ENCODE measurements around the gene SRL. TPM values are rescaled to one million over a fixed set of nuclear protein-coding genes. Genes with fewer than 3 reads are reported as not detected.

Gene SRL
- total RNA-seq, 4 donors from 2014 or later = 0.84 to 3.6 (median 1.5) TPM

GRCh38 chr16:4180511-4180910 is 61.4 kb downstream of the SRL start:
- Histone ChIP-seq H3K27me3 (no peaks in the 10 kb centered on the region), H3K4me3 (no peak overlapping the region), H3K27ac (no peak overlapping the region), H3K9me3 (no peaks in the 10 kb centered on the region), H3K4me1 (peaks cover 0 to 19% (median 6%) of the 10 kb centered on the region in 4 donors), H3K36me3 (no peaks in the 10 kb centered on the region)
- DNase-seq (ENCODE audit: low spot score in 2 of 2) = no peak
- no peak for TF ChIP-seq POLR2A (IDR thresholded peaks at IDR 0.05)
- TF ChIP-seq EP300 (IDR thresholded peaks at IDR 0.05) = no peak
- TF ChIP-seq CTCF (IDR thresholded peaks at IDR 0.05) = no peak
- WGBS, 2 donors = 65 to 72% methylated on average over 5 of the region's 5 CpGs

GRCh38 chr16:4179763-4180260 is 62.1 kb downstream of the SRL start:
- Histone ChIP-seq H3K27me3 (no peaks in the 10 kb centered on the region), H3K9me3 (no peaks in the 10 kb centered on the region), H3K36me3 (no peaks in the 10 kb centered on the region), H3K27ac (no peak overlapping the region), H3K4me3 (no peak overlapping the region), H3K4me1 (peaks cover 0 to 19% (median 6%) of the 10 kb centered on the region in 4 donors)
- TF ChIP-seq CTCF (IDR thresholded peaks at IDR 0.05) = no peak
- 83 to 88% methylated on average over 8 of the region's 8 CpGs for WGBS, 2 donors
- DNase-seq (ENCODE audit: low spot score in 2 of 2) = no peak

- no peak for DNase-seq (ENCODE audit: low spot score in 2 of 2)
- TF ChIP-seq EP300 (IDR thresholded peaks at IDR 0.05) (no peak), POLR2A (IDR thresholded peaks at IDR 0.05) (no peak), CTCF (IDR thresholded peaks at IDR 0.05) (no peak)
- peaks cover 0 to 12% (median 1%) of the 10 kb centered on the region in 4 donors for H3K4me1 ChIP-seq
- no peaks in the 10 kb centered on the region for H3K36me3 ChIP-seq
- no peak overlapping the region for H3K4me3 ChIP-seq
- H3K9me3 ChIP-seq = no peaks in the 10 kb centered on the region
- no peak overlapping the region for H3K27ac ChIP-seq
- 66 to 76% methylated on average over 5 of the region's 5 CpGs for WGBS, 2 donors
- no peaks in the 10 kb centered on the region for H3K27me3 ChIP-seq
These were observed 62.9 kb downstream of the SRL start for GRCh38 chr16:4179020-4179419.

GRCh38 chr16:4178468-4179010 is 63.3 kb downstream of the SRL start:
- Histone ChIP-seq H3K36me3 (no peaks in the 10 kb centered on the region), H3K4me3 (no peak overlapping the region), H3K4me1 (peaks cover 0 to 10% (median 0%) of the 10 kb centered on the region in 4 donors), H3K27ac (no peak overlapping the region), H3K9me3 (no peaks in the 10 kb centered on the region), H3K27me3 (no peaks in the 10 kb centered on the region)
- TF ChIP-seq EP300 (IDR thresholded peaks at IDR 0.05) (no peak), CTCF (IDR thresholded peaks at IDR 0.05) (no peak), POLR2A (IDR thresholded peaks at IDR 0.05) (no peak)
- no peak for DNase-seq (ENCODE audit: low spot score in 2 of 2)
- WGBS, 2 donors = 96 to 98% methylated on average over 9 of the region's 9 CpGs

- no peak overlapping the region for H3K4me3 ChIP-seq
- no peak overlapping the region for H3K27ac ChIP-seq
- no peaks in the 10 kb centered on the region for H3K36me3 ChIP-seq
- no peaks in the 10 kb centered on the region for H3K9me3 ChIP-seq
- no peak for DNase-seq (ENCODE audit: low spot score in 2 of 2)
- H3K27me3 ChIP-seq = no peaks in the 10 kb centered on the region
- TF ChIP-seq CTCF (IDR thresholded peaks at IDR 0.05) (no peak), EP300 (IDR thresholded peaks at IDR 0.05) (no peak), POLR2A (IDR thresholded peaks at IDR 0.05) (no peak)
- 79 to 80% methylated on average over 5 of the region's 5 CpGs for WGBS, 2 donors
- H3K4me1 ChIP-seq = no peaks in the 10 kb centered on the region
These were observed 64.9 kb downstream of the SRL start for GRCh38 chr16:4176906-4177417.

Measured in tibial nerve (tissue), 4 donors.